Colon (tissue), 2 donors: ENCODE measurements around the gene PCNX4.
A peak's percentile ranks its signal among the peaks of the same experiment; 100 is the strongest.

Source experiments
- FAIRE-seq: peaks from 2 replicates; lab custom pipeline; 2012; peaks lifted over from hg19 to GRCh38; lab: Jason Lieb, UNC
- donor health status: control.
- donor health status: control.

PCNX4 gene

DNA sequence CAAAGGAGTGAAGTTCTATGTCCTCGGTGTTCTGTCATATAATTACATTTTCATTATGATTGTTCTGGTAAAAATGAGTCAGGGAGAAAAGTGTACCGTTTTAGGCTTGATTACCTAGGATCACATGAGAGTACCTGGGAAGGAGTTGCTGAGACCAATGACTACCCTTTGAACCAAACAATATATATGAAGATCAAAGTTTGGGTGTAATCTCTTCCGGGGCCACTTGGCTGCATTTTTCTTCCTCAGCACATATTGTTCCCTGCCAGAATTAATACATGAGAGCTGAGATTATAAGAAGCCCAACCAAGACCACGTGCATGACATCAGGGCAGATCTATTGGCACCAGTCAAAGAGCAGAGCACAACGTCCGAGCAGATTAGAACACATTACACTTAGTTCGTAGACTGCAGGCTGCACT is 114.5 kb downstream of the PCNX4 start:
- no peak for FAIRE-seq

DNA sequence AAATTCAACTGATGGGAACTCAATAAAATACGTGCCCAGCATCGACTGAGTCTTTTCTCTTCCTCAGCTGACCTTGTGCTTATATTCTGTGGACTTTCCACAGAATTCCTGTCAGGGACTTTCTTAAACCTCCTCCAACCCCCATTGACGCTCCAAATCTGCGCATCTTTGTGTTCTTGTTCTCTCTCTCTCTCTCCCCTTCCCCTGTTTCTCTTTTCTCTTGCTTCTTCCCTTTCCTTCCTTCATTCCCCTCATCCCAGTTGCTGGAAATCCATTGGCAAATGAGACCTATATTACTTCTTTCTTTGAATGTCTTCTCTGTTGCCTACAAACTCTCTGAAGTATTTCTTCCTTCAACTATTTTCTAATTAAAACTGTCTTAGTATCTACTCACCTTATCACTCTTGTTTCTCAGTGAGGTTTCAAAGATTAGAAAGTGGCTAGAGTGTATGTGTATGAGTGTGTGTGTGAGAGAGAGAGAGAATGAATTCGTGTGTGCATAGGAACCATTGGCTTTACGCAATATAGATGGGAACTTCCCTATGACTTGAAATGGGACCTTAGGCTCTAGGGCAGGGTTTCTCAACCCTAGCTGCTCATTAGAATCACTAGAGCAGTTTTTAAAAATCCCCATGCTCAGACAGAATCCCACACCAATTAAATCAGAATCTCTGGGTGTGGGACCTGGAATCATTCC is 115.3 kb downstream of the PCNX4 start:
- FAIRE-seq: no peak

GRCh38 chr14:60210703-60211102 is 119.0 kb downstream of the PCNX4 start:
- FAIRE-seq: no peak

DNA sequence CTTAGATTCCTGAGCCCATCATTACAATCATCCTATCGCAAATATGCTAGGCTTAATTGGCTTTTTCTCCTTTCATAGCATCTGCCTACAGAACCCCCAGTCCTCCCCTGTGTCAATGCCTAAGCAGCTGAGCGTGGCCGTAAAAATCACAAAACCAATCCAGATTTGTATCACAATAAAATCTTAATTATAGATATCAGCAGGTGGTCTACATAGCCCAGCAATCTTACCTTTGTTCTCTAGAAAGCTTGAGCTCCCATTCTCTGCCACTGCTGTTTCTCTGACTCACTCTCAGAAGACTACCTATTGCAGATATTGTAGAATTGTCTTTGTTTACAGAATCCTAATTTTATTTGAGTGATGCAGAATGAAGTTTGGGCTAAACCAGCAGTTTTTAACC is 119.4 kb downstream of the PCNX4 start:
- FAIRE-seq: no peak

- FAIRE-seq: no peak
Measured at GRCh38 chr14:60212503-60213371, 121.0 kb downstream of the PCNX4 start.

DNA sequence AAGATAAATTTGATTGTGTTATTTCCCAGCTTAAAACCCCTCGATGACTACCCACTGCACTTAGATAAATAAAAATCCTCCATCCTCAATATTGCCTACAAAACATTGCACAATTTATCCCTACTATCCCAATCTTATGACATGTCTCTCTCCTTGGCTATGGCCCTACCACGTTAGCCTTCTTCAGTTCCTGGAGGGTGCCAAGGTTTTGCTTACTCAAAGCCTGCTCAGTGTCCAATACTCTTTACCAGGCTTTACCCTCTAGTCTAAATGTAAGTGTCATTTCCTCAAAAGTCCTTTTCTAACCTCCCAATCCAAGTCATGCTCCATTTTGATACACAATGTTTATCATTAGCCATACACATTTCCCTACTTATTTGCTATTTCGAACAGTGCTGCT is 122.3 kb downstream of the PCNX4 start:
- no peak for FAIRE-seq

DNA sequence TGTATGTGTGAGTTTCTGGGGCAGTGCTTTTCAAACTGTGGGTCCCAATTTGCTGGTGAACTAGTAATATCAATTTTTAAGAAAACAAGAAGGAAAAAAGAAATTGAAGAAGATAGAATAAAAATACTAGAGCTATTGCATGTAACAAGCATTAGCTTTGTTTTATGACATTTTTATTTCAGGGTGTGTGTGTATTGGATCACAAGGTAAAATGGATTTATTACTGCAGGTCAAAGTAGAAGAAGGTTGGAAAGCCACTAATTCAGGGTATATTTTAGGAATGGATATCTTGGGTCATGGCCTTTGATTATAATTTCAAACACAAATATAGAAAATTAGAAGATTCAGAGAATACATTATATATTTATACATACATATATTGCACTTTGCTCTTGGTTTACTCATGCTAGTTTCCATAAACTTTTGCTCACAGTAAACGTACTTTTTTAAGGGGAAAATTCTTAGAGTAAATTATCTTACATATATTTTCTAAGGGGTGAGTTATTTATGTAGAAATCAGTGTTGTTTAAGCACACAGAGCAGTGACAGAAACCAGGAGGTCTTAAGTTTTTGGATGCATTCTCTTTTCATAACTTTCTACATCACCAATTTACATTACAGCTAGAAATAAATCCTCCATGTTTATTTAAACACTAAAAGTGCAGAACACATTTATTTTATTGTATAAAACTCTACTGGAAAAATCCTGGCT is 122.8 kb downstream of the PCNX4 start:
- peak; percentile 68 for FAIRE-seq

- no peak for FAIRE-seq
Measured at GRCh38 chr14:60215127-60215444, 123.4 kb downstream of the PCNX4 start.

DNA sequence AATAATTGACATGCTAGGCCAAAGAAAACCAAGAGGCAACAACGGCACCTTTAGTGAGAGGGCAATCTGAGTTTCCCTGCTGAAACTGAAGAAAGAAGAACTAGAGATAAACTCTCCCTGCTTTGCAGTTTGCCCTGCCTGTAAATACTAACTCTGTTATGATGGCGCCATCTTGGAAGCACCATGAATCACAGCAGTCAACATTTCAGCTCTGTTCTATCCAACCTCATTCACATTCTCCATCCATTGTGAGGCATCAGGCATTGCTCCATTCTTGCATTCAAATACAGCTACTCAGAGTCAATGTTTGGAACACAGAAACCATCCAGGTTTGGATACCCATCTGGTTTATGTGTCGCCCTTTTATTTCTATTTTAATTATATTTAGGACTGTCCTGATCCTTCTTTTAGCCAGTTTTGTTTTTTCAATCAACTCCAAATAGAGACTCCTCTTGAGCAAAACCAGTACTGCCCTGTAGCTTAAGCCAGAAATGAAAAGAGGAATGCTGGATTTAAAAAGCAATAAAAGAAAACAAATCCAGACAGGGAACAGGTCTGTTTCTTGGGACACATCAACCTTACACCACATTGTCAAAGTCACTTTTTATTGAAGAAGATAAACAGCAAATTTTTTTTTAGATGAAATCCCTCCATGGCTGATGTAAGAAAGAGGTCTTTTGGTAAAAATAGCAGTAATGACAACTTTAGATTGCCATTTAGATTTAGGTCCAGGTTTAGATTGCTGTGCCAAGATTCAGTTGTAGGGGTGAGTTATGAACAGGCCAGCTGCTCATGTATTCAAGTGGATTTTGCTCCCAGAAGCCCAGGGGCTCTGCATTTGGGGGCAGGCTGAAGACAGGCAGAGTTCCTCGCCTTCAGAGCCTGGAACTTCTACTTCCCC is 124.0 kb downstream of the PCNX4 start:
- FAIRE-seq: no peak

GRCh38 chr14:60217713-60218112 is 126.0 kb downstream of the PCNX4 start:
- no peak for FAIRE-seq
